ENCODE results near the gene ZNF728. TPM values are rescaled to one million over a fixed set of nuclear protein-coding genes. Genes with fewer than 3 reads are reported as not detected.
A peak's percentile ranks its signal among the peaks of the same experiment; 100 is the strongest.
"Not testable (repeated sequence)": the region's sequence is repeated elsewhere in the genome, so short reads cannot be mapped to it uniquely, and the experiment has no call there.

The ZNF728 gene
- 0.09 and 0.34 TPM in 2 replicates for total RNA-seq

DNA sequence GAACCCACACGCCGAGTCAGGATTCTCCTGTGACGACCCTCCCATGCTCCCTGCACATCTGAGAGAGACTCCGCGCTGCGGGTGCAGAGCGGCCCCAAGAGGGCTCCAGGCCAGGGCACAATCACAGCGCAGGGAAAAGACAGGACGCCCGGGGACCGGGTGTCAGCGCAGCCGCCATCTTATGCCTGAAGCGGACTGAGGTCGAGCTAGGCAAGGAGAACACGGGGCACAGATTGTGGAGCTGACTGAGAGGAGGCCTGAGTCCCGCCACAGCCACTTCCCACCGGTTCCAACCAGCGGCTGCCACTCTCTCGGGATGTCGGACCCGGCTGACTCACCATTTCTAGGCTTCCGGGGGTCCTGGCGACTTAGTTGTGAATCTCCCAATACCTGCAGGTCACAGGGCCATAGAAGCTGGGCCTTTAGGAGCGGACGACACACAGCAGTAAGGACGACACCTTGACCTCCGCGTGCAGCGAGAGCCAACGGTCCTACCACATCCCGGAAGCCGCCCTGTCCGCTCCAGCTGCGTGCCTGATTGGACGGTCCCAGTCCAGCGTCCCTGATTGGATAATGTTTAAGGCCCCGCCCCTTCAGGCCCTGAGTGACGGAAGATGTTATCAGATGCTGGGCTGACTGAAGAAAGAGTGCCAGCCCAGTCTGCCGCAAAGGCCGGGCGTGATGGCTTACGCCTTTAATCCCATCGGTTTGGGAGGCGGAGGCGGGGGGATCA is at the start of gene ZNF728:
Gene ZNF728 (minus strand): TSS at position 487 of the 733 bp plus-strand sequence. CDS start 146 bp downstream, at position 341.
- DNase-seq, result no peak

DNA sequence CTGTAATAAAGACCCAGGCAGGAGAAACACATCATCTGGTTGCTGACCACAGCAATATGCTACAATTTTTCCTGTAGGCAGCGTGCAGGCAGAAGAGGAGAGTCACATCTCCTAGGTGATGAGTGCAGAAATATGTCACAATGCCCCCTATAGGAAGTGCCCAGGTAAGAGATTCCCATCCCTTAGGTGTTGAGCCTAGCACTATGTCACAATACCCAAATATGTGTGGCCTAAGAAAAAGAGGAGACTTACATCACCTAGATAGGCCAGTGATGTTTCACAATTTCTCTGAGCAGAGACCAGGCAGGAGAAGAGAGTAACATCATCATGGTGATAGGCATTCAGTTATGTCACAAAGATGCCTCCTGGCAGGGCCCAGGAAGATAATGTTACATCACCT is 49.4 kb upstream of the ZNF728 start:
- no peak for DNase-seq

DNA sequence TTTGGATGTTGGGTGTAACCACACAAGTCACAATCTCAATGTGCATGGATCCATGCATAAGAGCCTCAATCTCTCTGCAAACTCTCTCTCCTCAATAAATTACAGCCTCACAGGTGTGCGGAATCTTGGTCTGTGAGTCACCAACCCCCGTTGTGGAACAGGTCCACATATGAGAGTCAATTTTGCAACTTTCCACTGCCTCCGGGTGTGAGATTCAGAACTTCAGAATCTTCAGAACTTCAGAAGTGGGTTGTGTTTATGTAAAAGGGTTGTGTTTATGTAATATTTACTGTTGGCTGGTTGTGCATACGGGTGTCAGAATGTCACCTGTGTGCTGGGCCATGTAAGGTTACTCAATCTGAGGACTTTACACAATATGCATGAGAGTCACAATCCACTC is 46.3 kb upstream of the ZNF728 start:
- DNase-seq, result no peak

- no peak for DNase-seq
Observed at GRCh38 chr19:23046743-23047142, 43.8 kb upstream of the ZNF728 start.

DNA sequence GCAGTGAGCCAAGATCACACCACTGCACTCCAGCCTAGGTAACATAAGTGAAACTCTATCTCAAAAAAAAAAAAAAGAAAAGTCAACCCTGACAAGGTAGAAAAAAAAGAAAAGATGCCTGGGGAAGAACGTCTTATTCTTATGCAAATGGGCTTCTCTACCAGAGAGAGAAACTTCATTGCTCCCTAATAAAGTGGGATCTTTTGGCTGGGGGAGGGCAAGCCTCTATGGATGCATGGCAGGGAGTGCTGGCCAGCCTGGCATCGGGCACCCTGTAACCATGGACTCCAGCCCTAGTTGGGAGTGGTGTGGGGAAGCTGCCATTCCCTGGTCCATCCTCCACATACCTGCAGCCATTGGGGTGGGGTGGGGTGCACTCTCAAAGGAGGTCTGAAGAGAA is 30.7 kb upstream of the ZNF728 start:
- no peak for DNase-seq

GRCh38 chr19:23015660-23016059 is 12.7 kb upstream of the ZNF728 start:
- DNase-seq, result no peak

DNA sequence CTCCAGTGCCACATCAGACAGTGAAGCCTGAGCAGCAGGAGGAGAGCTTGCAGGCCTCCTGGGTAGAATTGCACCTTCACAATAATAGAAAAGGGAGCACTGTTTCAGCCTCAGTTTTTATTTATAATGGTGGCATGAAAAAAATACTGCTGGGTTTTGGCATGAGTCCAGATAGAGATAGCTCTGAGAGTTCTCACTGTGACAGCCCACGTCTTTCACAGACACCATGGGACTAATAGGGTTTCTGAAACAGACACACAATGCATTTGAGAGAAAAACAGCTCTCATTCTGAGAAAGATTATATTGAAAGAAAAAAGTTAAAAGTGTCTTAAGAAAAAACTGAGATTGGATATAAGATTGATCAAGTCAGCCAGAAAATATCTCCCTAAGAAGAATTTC is 8.0 kb downstream of the ZNF728 start:
- DNase-seq, result not testable (repeated sequence)

- no peak for DNase-seq
Observed at GRCh38 chr19:22976248-22976647, 26.7 kb downstream of the ZNF728 start.

- DNase-seq, result not testable (repeated sequence)
Observed at GRCh38 chr19:22975546-22976136, 27.3 kb downstream of the ZNF728 start.

DNA sequence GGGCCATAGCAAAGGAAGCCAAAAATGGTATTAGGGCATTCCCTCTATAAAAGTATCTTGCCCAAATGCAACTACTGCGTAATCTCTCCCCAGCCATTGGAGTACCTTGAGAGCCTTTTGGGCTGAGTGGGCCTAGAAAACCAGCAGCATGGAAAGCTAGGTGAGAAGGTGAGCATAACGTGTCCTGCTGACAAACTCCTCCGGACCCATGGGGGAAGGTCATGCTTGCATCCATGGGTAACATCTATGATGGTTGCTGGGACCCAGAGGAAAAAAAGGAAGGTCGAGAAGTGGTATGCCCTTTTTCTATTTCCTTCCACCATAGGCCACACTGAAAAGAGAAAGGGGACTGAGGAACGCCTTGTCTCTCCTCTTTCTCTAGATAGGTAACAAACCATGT is 57.4 kb downstream of the ZNF728 start:
- peak; percentile 31 for DNase-seq

GRCh38 chr19:22935151-22935550 is 67.8 kb downstream of the ZNF728 start:
- DNase-seq, result no peak

GRCh38 chr19:22927576-22927975 is 75.4 kb downstream of the ZNF728 start:
- not testable (repeated sequence) for DNase-seq

DNA sequence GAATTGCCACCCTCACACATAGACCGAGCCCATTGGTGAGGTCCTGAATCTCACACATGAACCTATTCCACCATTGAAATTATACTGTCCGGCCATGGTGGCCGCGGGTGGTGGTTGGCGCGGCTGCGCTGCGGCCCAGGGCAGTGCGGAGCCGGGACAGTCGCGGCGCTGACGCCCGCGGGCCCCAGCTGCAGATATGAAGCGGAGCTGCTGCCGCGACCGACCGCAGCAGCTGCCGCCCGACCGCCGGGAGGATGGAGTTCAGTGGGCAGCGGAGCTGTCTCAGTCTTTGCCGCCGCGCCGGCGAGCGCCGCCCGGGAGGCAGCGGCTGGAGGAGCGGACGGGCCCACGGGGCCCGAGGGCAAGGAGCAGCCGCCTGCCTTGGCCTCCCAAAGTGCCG is 77.8 kb downstream of the ZNF728 start:
- DNase-seq, result not testable (repeated sequence)

Other genes with a start within 250 kb of the ZNF728 start
- gene ZNF99, start 219.0 kb downstream of the ZNF728 start, total RNA-seq, result not detected in 2 replicates
- not detected in 2 replicates for gene ZNF723, start 170.9 kb downstream of the ZNF728 start, total RNA-seq
- 1.2 and 4.1 TPM in 2 replicates for gene ZNF730, start 113.8 kb upstream of the ZNF728 start, total RNA-seq
- gene ZNF724, start 247.2 kb upstream of the ZNF728 start, total RNA-seq, result 5.6 and 8.7 TPM in 2 replicates